Measurements from ENCODE around the gene RGP1.

RGP1 gene

GRCh38 chr9:35734096-35734495 lies 15.0 kb upstream of the RGP1 start:
- TF ChIP-seq CTCF (conservative IDR thresholded peaks at IDR 0.05; ENCODE audit: low read depth, low read length), result no peak
- no peak overlapping the region for H3K4me3 ChIP-seq (ENCODE audit: low read depth, low read length)

GRCh38 chr9:35736201-35736633 lies 12.9 kb upstream of the RGP1 start:
- H3K4me3 ChIP-seq (ENCODE audit: low read depth, low read length), result no peak overlapping the region
- TF ChIP-seq CTCF (conservative IDR thresholded peaks at IDR 0.05; ENCODE audit: low read depth, low read length), result peak; percentile 96
- peak; percentile 93 for DNase-seq (ENCODE audit: low read depth)

More at GRCh38 chr9:35734096-35734495, 15.0 kb upstream of the RGP1 start:
- no peak for DNase-seq (ENCODE audit: low read depth)

GRCh38 chr9:35737143-35737542 lies 11.9 kb upstream of the RGP1 start:
- DNase-seq (ENCODE audit: low read depth), result no peak
- H3K4me3 ChIP-seq (ENCODE audit: low read depth, low read length), result no peak overlapping the region
- TF ChIP-seq CTCF (conservative IDR thresholded peaks at IDR 0.05; ENCODE audit: low read depth, low read length), result no peak

GRCh38 chr9:35738186-35738585 lies 10.9 kb upstream of the RGP1 start:
- DNase-seq (ENCODE audit: low read depth), result no peak
- H3K4me3 ChIP-seq (ENCODE audit: low read depth, low read length), result no peak overlapping the region
- no peak for TF ChIP-seq CTCF (conservative IDR thresholded peaks at IDR 0.05; ENCODE audit: low read depth, low read length)

GRCh38 chr9:35738924-35739323 lies 10.2 kb upstream of the RGP1 start:
- no peak overlapping the region for H3K4me3 ChIP-seq (ENCODE audit: low read depth, low read length)
- no peak for TF ChIP-seq CTCF (conservative IDR thresholded peaks at IDR 0.05; ENCODE audit: low read depth, low read length)
- no peak for DNase-seq (ENCODE audit: low read depth)

- no peak for DNase-seq (ENCODE audit: low read depth)
- H3K4me3 ChIP-seq (ENCODE audit: low read depth, low read length), result no peak overlapping the region
- TF ChIP-seq CTCF (conservative IDR thresholded peaks at IDR 0.05; ENCODE audit: low read depth, low read length), result no peak
These were observed 8.8 kb upstream of the RGP1 start for GRCh38 chr9:35740243-35740642.

GRCh38 chr9:35741740-35742139 lies 7.3 kb upstream of the RGP1 start:
- no peak overlapping the region for H3K4me3 ChIP-seq (ENCODE audit: low read depth, low read length)
- no peak for TF ChIP-seq CTCF (conservative IDR thresholded peaks at IDR 0.05; ENCODE audit: low read depth, low read length)
- no peak for DNase-seq (ENCODE audit: low read depth)
